UCSD-AML1 (cell line): ENCODE results near the gene PHACTR4.
"Not testable (repeated sequence)": the region's sequence is repeated elsewhere in the genome, so short reads cannot be mapped to it uniquely, and the experiment has no call there.

Experiments
- DNase-seq: peaks from one replicate; lab custom pipeline; 2025; ENCODE audit not compliant: unreplicated experiment; lab: John Stamatoyannopoulos, UW

PHACTR4 gene

DNA sequence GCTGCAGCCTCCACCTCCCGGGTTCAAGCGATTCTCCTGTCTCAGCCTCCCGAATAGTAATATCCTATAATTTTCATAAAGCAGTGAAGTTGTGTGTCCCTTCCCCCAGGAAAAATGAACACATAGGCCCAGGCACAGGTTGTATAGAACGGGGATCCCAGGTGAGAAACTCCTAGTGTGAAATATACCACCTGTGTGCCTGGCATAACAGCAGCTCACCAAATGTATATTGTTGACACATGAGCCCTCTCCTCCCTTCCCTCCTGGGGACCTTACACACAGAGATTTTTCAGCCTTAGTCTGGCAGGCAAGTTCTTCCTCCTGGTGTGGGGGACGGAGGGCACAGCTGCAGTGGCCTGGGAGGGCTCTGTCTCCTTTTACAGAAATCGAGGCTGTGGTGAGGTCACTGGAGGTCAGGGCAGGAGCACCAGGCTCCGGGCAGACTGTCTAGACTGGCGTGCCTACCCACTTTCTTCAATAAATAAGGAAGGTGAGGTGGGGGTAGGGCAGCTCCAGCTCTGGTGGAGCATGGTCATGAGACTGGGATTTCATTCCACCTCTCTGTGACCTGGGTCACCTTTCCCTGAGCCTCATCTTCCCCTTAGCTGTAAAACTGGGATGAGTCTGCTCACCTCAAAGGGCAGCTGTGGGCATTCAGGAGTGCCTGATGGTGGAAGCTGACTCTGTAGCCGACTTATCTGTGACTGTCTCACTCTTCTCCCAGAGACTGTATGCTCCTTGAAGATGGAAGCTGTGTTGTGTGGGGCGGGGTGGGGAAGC is 150.6 kb downstream of the PHACTR4 start:
- no peak for DNase-seq

DNA sequence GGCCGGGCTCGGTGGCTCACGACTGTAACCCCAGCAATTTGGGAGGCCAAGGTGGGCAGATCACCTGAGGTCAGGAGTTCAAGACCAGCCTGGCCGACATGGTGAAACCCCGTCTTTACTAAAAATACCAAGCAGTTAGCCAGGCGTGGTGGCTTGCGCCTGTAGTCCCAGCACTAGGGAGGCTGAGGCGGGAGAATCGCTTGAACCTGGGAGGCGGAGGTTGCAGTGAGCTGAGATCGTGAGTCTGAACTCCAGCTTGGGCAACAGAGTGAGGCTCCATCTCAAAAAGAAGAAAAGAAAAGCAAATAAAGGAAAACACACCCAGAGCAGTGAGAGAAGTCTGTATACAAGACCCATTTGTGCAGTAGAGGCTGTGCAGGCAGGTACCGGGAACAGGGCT is 151.3 kb downstream of the PHACTR4 start:
- DNase-seq: not testable (repeated sequence)

DNA sequence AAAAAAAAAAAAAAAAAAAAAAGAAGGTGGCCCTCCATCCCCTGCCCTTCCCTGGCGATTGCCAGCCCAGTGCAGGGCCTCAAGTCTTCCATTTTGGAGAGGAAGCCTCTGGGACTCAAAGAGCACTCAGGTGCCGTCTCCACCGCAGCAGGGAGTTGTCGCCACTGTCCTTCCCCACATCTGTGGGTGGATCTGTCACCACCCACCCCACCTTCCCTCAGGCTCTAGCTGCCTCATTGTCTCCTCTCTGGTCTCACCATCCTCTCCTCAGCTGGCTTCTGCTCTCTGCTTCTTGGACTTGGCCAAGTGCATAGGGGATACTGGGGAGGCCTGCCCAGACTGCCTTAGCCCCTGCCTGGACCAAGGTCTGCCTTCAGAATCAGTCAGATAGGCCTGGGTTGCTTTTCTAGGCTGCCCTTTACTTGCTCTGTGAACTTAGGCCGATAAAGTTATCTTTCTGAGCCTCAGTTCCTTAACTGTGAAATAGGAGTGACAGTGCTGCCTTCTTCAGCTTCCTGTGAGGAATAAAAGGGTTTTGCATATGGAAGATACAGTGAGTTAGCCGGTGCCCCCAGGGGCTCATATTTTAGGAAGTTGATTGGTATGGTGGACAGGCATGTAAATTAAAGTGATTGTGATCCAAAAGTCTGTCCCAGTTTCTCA is 152.1 kb downstream of the PHACTR4 start:
- no peak for DNase-seq

DNA sequence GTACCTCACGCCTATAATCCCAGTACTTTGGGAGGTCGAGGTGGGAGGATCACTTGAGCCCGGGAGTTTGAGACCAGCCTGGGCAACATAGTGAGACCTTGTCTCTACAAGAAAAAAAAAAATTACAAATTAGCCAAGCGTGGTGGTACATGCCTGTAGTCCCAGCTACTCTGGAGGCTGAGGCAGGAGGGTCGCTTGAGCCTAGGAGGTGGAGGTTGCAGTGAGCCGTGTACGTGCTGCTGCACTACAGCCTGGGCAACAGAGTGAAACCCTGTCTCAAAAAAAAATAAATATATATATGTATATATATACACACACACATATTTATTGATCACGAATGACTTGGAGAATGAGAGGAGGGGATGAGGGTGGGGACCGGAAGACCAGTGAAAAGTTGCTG is 153.0 kb downstream of the PHACTR4 start:
- not testable (repeated sequence) for DNase-seq

DNA sequence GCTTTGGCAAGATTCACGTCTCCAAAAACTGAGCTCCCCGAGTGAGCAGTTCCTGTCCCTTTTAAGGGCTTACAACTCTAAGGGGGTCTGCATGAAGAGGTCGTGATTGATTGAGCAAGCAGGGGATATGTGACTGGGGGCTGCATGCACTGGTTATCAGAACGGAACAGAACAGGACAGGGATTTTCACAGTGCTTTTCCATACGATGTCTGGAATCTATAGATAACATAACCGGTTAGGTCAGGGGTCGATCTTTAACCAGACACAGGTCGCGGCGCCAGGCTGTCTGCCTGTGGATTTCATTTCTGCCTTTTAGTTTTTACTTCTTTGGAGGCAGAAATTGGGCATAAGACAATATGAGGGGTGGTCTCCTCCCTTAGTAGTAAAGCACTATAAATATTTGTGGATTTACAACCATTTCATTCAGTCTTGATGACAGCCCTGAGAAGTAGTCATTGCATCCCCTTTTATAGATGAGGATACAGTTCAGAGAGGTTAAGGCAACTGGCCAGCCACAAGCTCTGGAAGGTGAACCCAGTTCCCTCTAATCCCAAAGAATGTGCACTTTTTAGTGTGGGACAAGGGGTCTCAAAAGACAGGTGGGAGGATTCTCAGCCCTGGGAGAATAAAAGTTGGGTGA is 155.6 kb downstream of the PHACTR4 start:
- not testable (repeated sequence) for DNase-seq

DNA sequence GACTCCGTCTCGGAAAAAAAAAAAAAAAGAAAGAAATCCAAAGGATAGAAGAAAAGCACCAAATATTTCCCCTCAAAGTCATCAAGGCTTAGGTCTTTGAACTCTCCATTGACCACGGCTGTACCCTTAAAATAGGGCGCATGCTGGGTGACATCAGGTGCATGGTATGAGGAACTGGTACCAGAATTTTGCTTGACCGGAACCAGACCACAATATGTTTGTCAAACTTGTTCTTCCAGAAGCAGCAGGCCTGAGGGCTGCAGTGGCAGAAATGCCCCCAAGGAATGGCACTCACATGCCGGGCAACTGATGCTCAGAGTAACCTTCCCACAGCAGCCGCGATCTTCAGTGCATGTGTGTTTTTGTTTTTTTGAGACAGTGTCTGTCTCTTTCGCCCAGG is 157.3 kb downstream of the PHACTR4 start:
- no peak for DNase-seq

DNA sequence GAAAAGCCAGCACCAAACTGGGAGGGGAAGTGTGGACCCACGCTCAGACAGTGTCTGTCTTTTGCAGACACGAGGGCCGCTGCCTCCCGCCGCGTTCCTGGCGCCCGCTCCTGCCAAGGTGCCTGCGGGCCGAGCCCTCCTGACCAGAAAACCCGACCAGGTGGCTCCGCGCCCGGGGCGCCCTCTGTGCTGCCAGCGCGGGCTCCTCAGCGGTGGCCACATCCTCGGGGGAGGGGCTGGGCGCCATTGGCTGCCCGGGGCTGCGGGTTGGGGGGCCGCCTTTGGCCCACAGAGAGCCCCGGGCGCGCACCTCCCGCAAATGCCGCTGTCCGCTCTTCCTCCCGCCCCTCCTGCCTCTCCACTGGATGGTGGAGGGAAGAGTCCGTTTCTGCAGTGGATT is 160.9 kb downstream of the PHACTR4 start:
- no peak for DNase-seq

DNA sequence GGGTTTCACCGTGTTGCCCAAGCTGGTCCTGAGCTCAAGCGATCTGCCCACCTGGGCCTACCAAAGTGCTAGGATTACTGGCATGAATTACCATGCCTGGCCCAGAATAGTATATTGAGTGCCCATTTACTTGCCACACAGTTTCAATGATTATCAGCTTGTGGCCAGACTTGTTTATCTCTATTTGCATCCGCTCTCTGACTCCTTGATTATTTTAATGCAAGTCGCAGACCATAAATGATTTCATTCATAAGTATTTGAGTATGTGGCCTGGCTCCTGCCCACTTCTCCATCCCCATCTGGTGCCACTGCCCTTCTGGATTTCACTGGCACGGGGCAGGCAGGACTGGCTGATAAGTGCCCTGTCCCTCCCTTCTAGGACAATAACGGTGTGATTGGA is 165.1 kb downstream of the PHACTR4 start:
- DNase-seq: no peak

DNA sequence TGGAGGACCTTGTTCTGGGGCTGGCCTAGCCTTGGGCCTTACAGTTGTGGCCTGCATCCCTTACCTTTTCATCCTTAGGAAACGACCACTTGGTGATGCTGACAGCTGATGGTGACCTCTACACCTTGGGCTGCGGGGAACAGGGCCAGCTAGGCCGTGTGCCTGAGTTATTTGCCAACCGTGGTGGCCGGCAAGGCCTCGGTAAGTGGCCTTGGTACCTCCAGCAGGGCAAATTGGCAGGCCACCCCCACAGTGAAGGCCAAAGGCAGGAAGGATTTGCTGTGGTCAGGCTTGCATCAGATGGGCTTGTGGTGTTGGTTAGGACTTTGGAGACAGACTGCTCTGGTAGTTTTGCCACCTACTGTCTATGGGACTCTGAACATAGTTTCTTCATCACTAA is 165.6 kb downstream of the PHACTR4 start:
- no peak for DNase-seq

DNA sequence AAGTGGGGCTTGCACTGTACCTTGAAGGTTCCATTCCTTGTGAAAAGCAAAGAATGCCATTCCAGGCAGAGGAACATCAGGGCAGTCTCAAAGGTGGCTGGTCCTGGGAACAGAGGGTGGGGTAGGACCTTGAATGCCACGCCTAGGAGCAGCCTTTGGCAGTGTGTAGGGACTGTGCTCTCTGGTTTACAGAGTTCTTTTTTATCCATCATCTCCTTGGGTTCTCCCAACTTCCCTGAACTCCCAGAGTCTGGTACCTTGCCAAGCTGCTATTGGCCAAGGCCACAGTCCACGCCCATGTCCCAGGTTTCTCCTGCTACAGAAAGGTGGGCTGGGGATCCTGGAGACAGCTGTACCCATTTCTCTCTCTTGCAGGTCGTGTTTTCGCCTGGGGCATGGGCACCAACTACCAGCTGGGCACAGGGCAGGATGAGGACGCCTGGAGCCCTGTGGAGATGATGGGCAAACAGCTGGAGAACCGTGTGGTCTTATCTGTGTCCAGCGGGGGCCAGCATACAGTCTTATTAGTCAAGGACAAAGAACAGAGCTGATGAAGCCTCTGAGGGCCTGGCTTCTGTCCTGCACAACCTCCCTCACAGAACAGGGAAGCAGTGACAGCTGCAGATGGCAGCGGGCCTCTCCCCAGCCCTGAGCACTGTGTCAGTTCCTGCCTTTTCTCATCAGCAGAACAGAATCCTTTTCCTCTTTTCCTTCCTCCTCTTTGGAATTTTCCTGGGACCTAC is 168.1 kb downstream of the PHACTR4 start:
- no peak for DNase-seq

DNA sequence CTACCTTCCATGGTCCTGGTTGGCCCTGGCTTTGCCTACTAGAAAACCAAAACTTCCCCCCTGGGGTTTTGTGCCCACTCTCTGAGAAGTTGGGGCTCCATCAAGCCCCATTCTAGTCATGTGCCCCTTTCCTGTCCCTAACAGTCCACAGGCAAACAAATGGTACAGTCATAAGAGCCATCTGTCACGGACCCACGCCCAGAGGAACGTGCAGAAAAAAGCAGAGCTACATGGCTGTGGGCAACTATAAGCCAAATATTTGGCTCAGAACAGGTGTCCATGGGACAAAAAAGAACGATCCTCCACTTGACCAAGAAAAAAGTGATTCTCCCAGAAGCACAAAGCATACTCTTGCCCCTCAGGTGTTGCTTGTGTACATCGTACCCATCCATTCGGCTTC is 168.7 kb downstream of the PHACTR4 start:
- DNase-seq: no peak

DNA sequence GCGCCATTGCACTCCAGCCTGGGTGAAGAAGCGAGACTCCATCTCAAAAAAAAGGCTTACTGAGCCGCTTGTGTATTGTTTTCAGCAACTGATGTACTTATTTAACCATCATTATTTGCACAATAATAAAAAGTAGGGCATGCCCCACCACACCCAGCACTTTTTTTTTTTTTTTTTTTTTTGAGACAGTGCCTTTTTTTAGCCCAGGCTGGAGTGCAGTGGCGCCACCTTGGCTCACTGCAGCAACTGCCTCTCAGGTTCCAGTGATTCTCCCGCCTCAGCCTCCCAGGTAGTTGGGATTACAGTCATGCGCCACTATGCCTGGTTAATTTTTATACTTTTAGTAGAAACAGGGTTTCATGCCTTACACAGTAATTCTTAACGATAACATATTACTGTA is 171.1 kb downstream of the PHACTR4 start:
- DNase-seq: no peak

DNA sequence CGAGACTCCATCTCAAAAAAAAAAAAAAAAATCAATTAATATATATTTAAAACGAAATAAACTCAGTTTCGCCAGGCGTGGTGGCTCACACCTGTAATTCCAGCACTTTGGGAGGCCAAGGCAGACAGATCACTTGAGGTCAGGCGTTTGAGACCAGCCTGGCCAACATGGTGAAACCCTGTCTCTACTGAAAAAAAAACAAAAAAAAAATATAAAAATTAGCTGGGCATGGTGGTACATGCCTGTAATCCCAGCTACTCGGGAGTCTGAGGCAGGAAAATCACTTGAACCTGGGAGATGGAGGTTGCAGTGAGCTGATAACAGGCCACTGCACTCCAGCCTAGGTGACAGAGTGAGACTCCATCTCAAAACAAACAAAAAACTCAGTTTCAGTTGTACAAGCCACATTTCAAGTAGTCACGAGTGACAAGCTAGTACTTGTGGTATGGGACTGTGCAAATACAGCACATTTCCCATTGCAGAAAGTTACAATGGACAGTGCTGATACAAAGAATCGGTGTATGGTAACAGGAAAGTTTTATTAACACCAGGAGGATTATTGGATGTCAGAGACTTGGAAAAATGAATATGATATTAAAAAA is 172.0 kb downstream of the PHACTR4 start:
- not testable (repeated sequence) for DNase-seq

DNA sequence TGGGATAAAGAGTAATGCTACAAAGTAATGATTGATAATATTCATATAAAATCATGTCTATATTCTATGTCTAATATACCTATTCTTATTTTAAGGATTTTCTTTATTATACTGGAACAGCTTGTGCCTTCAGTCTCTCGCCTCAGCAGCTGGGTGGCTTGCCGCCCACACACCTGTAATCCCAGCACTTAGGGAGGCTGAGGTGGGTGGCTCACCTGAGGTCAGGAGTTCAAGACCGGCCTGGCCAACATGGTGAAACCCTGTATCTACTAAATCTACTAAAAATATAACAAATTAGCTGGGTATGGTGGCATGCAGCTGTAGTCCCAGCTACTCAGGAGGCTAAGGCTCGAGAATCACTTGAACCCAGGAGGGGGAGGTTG is 175.7 kb downstream of the PHACTR4 start:
- no peak for DNase-seq

DNA sequence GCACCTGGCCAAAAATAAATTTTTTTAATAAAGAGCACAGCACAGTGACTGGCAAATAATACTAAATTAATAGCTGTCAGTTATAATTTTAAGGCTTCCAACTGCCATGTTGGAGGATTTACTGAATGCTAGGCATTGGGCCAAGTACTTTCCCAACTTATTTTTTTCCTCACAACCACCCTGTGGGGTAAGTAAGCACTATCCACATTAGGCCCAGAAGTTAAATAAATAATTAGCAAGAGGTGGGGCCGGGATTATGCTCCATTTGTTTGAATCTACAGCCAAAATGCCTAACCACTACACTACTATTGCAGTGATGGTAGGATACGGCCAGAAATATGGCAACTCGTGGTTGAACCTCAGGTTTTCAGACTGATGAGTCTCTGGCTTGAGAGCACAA is 178.8 kb downstream of the PHACTR4 start:
- no peak for DNase-seq
